GM18499 (cell line): ENCODE measurements around the gene UBQLN1.
"Not testable (repeated sequence)": the region's sequence is repeated elsewhere in the genome, so short reads cannot be mapped to it uniquely, and the experiment has no call there.

Experiments used
- ATAC-seq: cut with Tn5 transposase; IDR thresholded peaks from one replicate; pipeline ENCODE4 v1.9.1; 2021; ENCODE audit warnings: moderate number of reproducible peaks; ENCODE audit not compliant: insufficient read depth, unreplicated experiment

The UBQLN1 gene

GRCh38 chr9:83707768-83708514 is at the start of gene UBQLN1:
TSS of gene UBQLN1 (minus strand) at chr9:83707958. CDS start at chr9:83707679, 279 bp downstream.
- peak; percentile 48 for ATAC-seq

GRCh38 chr9:83754383-83754977 is 46.7 kb upstream of the UBQLN1 start:
- ATAC-seq: no peak

- ATAC-seq: no peak
Measured at GRCh38 chr9:83749706-83750105, 41.9 kb upstream of the UBQLN1 start.

GRCh38 chr9:83744206-83744605 is 36.4 kb upstream of the UBQLN1 start:
- no peak for ATAC-seq

GRCh38 chr9:83733739-83734138 is 26.0 kb upstream of the UBQLN1 start:
- ATAC-seq: no peak

GRCh38 chr9:83728591-83729368 is 21.0 kb upstream of the UBQLN1 start:
- ATAC-seq: not testable (repeated sequence)

GRCh38 chr9:83724436-83724835 is 16.7 kb upstream of the UBQLN1 start:
- no peak for ATAC-seq

- no peak for ATAC-seq
Measured at GRCh38 chr9:83722726-83723495, 15.2 kb upstream of the UBQLN1 start.

- ATAC-seq: no peak
Measured at GRCh38 chr9:83721509-83721908, 13.8 kb upstream of the UBQLN1 start.

- ATAC-seq: no peak
Measured at GRCh38 chr9:83715794-83716193, 8.0 kb upstream of the UBQLN1 start.

GRCh38 chr9:83715221-83715620 is 7.5 kb upstream of the UBQLN1 start:
- ATAC-seq: no peak

GRCh38 chr9:83714329-83714728 is 6.6 kb upstream of the UBQLN1 start:
- peak; percentile 46 for ATAC-seq

GRCh38 chr9:83708515-83709158 is 879 bp upstream of the UBQLN1 start:
- ATAC-seq: peak; percentile 32

GRCh38 chr9:83707518-83707767 is 315 bp downstream of the UBQLN1 start:
- ATAC-seq: peak; percentile 25

GRCh38 chr9:83706676-83707517 is 861 bp downstream of the UBQLN1 start:
- ATAC-seq: peak; percentile 5

- not testable (repeated sequence) for ATAC-seq
Measured at GRCh38 chr9:83705219-83705651, 2.5 kb downstream of the UBQLN1 start.

- ATAC-seq: no peak
Measured at GRCh38 chr9:83701769-83702168, 6.0 kb downstream of the UBQLN1 start.

GRCh38 chr9:83701286-83701685 is 6.5 kb downstream of the UBQLN1 start:
- ATAC-seq: no peak

- ATAC-seq: no peak
Measured at GRCh38 chr9:83699615-83700014, 8.1 kb downstream of the UBQLN1 start.
